ENCODE measurements around the gene GPR107.
A peak's percentile ranks its signal among the peaks of the same experiment; 100 is the strongest.
"Not testable (repeated sequence)": the region's sequence is repeated elsewhere in the genome, so short reads cannot be mapped to it uniquely, and the experiment has no call there.

Gene GPR107

GRCh38 chr9:130053504-130054324, at the start of gene GPR107:
TSS of gene GPR107 (plus strand) at chr9:130053906. CDS start at chr9:130053933, 27 bp downstream.
- Mint-ChIP-seq H3K4me1 (peaks cover 47% of the 10 kb centered on the region), H3K9me3 (no peaks in the 10 kb centered on the region), H3K4me3 (peak within 1 kb of the TSS; percentile 94), H3K27ac (peak within 1 kb of the TSS; percentile 94 to 96), H3K27me3 (no peaks in the 10 kb centered on the region)
- ATAC-seq = peak; percentile 97
- peak; percentile 79 to 83 for DNase-seq

- no peaks in the 10 kb centered on the region for H3K9me3 Mint-ChIP-seq
- H3K27me3 Mint-ChIP-seq = no peaks in the 10 kb centered on the region
- no peak overlapping the region for H3K4me3 Mint-ChIP-seq
- peak overlapping the region in 1 of 2 donors; percentile 68 for H3K27ac Mint-ChIP-seq
- H3K4me1 Mint-ChIP-seq = peaks cover 79% of the 10 kb centered on the region
- ATAC-seq = no peak
- DNase-seq = no peak
These were observed 49.7 kb upstream of the GPR107 start for GRCh38 chr9:130003943-130004552.

- H3K27ac Mint-ChIP-seq = peak overlapping the region; percentile 78 to 86
- not testable (repeated sequence) for ATAC-seq, DNase-seq, H3K27me3 Mint-ChIP-seq, H3K9me3 Mint-ChIP-seq
- peak overlapping the region; percentile 49 to 69 for H3K4me3 Mint-ChIP-seq
- peaks cover 85% of the 10 kb centered on the region for H3K4me1 Mint-ChIP-seq
These were observed 46.8 kb upstream of the GPR107 start for GRCh38 chr9:130006952-130007351.

- Mint-ChIP-seq H3K27me3 (no peaks in the 10 kb centered on the region), H3K4me3 (peak overlapping the region; percentile 13 to 62), H3K27ac (peak overlapping the region; percentile 86 to 97), H3K4me1 (peaks cover 87% of the 10 kb centered on the region), H3K9me3 (no peaks in the 10 kb centered on the region)
- DNase-seq (no peak), ATAC-seq (no peak)
These were observed 45.2 kb upstream of the GPR107 start for GRCh38 chr9:130008538-130008937.

GRCh38 chr9:130009546-130009945, 44.2 kb upstream of the GPR107 start:
- not testable (repeated sequence) for DNase-seq, ATAC-seq, H3K27me3 Mint-ChIP-seq, H3K9me3 Mint-ChIP-seq
- peak overlapping the region in 1 of 2 donors; percentile 41 for H3K27ac Mint-ChIP-seq
- peak overlapping the region in 1 of 2 donors; percentile 21 for H3K4me3 Mint-ChIP-seq
- H3K4me1 Mint-ChIP-seq = peaks cover 86% of the 10 kb centered on the region

- DNase-seq (peak in 1 of 2 donors; percentile 64), ATAC-seq (peak; percentile 94)
- H3K9me3 Mint-ChIP-seq = no peaks in the 10 kb centered on the region
- peaks cover 86% of the 10 kb centered on the region for H3K4me1 Mint-ChIP-seq
- no peaks in the 10 kb centered on the region for H3K27me3 Mint-ChIP-seq
- H3K4me3 Mint-ChIP-seq = peak overlapping the region; percentile 53 to 69
- peak overlapping the region; percentile 77 to 84 for H3K27ac Mint-ChIP-seq
These were observed 43.3 kb upstream of the GPR107 start for GRCh38 chr9:130010151-130010988.

GRCh38 chr9:130013326-130013725, 40.4 kb upstream of the GPR107 start:
- Mint-ChIP-seq H3K27ac (peak overlapping the region; percentile 35 to 48), H3K9me3 (peaks cover 0 to 7% of the 10 kb centered on the region in 2 donors), H3K4me3 (no peak overlapping the region), H3K27me3 (no peaks in the 10 kb centered on the region), H3K4me1 (peaks cover 83% of the 10 kb centered on the region)
- ATAC-seq = no peak
- DNase-seq = no peak

GRCh38 chr9:130015353-130016019, 38.2 kb upstream of the GPR107 start:
- H3K27me3 Mint-ChIP-seq = no peaks in the 10 kb centered on the region
- H3K4me3 Mint-ChIP-seq = no peak overlapping the region
- H3K27ac Mint-ChIP-seq = no peak overlapping the region
- peaks cover 79% of the 10 kb centered on the region for H3K4me1 Mint-ChIP-seq
- H3K9me3 Mint-ChIP-seq = peaks cover 0 to 7% of the 10 kb centered on the region in 2 donors
- DNase-seq = no peak
- no peak for ATAC-seq

GRCh38 chr9:130017076-130017475, 36.6 kb upstream of the GPR107 start:
- H3K4me1 Mint-ChIP-seq = peaks cover 79% of the 10 kb centered on the region
- peak overlapping the region; percentile 94 to 99 for H3K27ac Mint-ChIP-seq
- ATAC-seq (peak; percentile 2), DNase-seq (no peak)
- peaks cover 0 to 7% of the 10 kb centered on the region in 2 donors for H3K9me3 Mint-ChIP-seq
- H3K4me3 Mint-ChIP-seq = peak overlapping the region; percentile 45 to 66
- H3K27me3 Mint-ChIP-seq = no peaks in the 10 kb centered on the region

- not testable (repeated sequence) for H3K9me3 Mint-ChIP-seq, ATAC-seq, DNase-seq, H3K27me3 Mint-ChIP-seq
- Mint-ChIP-seq H3K4me3 (peak overlapping the region; percentile 39 to 66), H3K27ac (peak overlapping the region; percentile 94 to 99), H3K4me1 (peaks cover 79% of the 10 kb centered on the region)
These were observed 36.2 kb upstream of the GPR107 start for GRCh38 chr9:130017510-130017909.

- Mint-ChIP-seq H3K27me3 (no peaks in the 10 kb centered on the region), H3K27ac (peak overlapping the region in 1 of 2 donors; percentile 99), H3K4me1 (peaks cover 79% of the 10 kb centered on the region), H3K4me3 (no peak overlapping the region), H3K9me3 (peaks cover 0 to 7% of the 10 kb centered on the region in 2 donors)
- DNase-seq = no peak
- ATAC-seq = no peak
These were observed 35.4 kb upstream of the GPR107 start for GRCh38 chr9:130018265-130018664.

- peak overlapping the region; percentile 42 to 94 for H3K27ac Mint-ChIP-seq
- no peaks in the 10 kb centered on the region for H3K27me3 Mint-ChIP-seq
- peaks cover 0 to 7% of the 10 kb centered on the region in 2 donors for H3K9me3 Mint-ChIP-seq
- H3K4me3 Mint-ChIP-seq = peak overlapping the region; percentile 31 to 55
- ATAC-seq (no peak), DNase-seq (no peak)
- H3K4me1 Mint-ChIP-seq = peaks cover 92% of the 10 kb centered on the region
These were observed 33.1 kb upstream of the GPR107 start for GRCh38 chr9:130020618-130021017.

GRCh38 chr9:130021123-130021522, 32.6 kb upstream of the GPR107 start:
- Mint-ChIP-seq H3K4me1 (peaks cover 96% of the 10 kb centered on the region), H3K4me3 (peak overlapping the region; percentile 31 to 55), H3K27ac (peak overlapping the region in 1 of 2 donors; percentile 34), H3K27me3 (no peaks in the 10 kb centered on the region), H3K9me3 (peaks cover 0 to 5% of the 10 kb centered on the region in 2 donors)
- no peak for ATAC-seq
- DNase-seq = no peak

- not testable (repeated sequence) for H3K9me3 Mint-ChIP-seq, H3K27me3 Mint-ChIP-seq, DNase-seq, H3K27ac Mint-ChIP-seq, ATAC-seq
- peak overlapping the region in 1 of 2 donors; percentile 19 for H3K4me3 Mint-ChIP-seq
- H3K4me1 Mint-ChIP-seq = peaks cover 96% of the 10 kb centered on the region
These were observed 31.9 kb upstream of the GPR107 start for GRCh38 chr9:130021842-130022241.

All from stimulated activated naive CD8-positive, alpha-beta T cell treated with anti-CD3 and anti-CD28 coated beads, Interleukin-15, amount 100 ng/mL, for 72 hours (primary cell).